Gastrocnemius medialis (tissue), 4 donors: ENCODE measurements around the gene EID2.

ENCODE experiments used
- CTCF ChIP-seq, 5 experiments: fragments of 450-650 bp in 3 of 5; fragments of 200-600 bp in 2 of 5; sonication (generic) in 2 of 5; IDR thresholded peaks in 4 of 5; conservative IDR thresholded peaks in 1 of 5; 1 replicate in 4 of 5; 2 replicates in 1 of 5; pipeline ENCODE4 v1.5.1; 2016 to 2019; ENCODE audit warnings: antibody characterized with exemption in 5 of 5, mild to moderate bottlenecking in 3 of 5, moderate library complexity in 3 of 5
- POLR2A ChIP-seq, 2 donors: fragments of 450-650 bp; IDR thresholded peaks; one replicate each; pipeline ENCODE4 v1.6.1; 2017; ENCODE audit warnings: antibody characterized with exemption in 2 of 2, mild to moderate bottlenecking in 2 of 2, moderate library complexity in 2 of 2

GRCh38 chr19:39512988-39513387, 27.0 kb downstream of the EID2 start:
- TF ChIP-seq CTCF (IDR thresholded peaks at IDR 0.05 in 4 of 5, conservative IDR thresholded peaks at IDR 0.05 in 1 of 5) (no peak), POLR2A (IDR thresholded peaks at IDR 0.05) (no peak)
